GM21619 (cell line): ENCODE data around the gene LIME1.

Experiments used
- ATAC-seq: cut with Tn5 transposase; IDR thresholded peaks from one replicate; pipeline ENCODE4 v1.9.1; 2021; ENCODE audit not compliant: unreplicated experiment

The LIME1 gene

DNA sequence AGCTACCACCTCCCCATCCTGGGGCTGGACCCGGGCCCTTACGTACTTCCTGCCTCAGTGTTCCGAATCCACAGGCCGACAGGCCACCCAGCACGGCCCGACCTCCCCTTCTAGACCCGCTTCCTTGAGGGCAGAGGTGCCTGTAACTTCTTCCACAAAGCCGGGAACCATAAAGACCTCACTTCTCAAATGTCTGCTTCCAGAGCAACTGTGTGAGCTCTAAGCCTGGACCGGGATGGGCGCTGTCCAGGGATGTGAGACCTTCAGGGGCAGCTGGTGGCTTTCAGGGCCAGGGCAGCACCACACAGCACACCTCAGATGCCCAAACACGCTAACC, 12.4 kb downstream of the LIME1 start:
- ATAC-seq: no peak

GRCh38 chr20:63749597-63750508, 13.4 kb downstream of the LIME1 start:
- ATAC-seq: no peak

GRCh38 chr20:63750807-63751470, 14.5 kb downstream of the LIME1 start:
- no peak for ATAC-seq

DNA sequence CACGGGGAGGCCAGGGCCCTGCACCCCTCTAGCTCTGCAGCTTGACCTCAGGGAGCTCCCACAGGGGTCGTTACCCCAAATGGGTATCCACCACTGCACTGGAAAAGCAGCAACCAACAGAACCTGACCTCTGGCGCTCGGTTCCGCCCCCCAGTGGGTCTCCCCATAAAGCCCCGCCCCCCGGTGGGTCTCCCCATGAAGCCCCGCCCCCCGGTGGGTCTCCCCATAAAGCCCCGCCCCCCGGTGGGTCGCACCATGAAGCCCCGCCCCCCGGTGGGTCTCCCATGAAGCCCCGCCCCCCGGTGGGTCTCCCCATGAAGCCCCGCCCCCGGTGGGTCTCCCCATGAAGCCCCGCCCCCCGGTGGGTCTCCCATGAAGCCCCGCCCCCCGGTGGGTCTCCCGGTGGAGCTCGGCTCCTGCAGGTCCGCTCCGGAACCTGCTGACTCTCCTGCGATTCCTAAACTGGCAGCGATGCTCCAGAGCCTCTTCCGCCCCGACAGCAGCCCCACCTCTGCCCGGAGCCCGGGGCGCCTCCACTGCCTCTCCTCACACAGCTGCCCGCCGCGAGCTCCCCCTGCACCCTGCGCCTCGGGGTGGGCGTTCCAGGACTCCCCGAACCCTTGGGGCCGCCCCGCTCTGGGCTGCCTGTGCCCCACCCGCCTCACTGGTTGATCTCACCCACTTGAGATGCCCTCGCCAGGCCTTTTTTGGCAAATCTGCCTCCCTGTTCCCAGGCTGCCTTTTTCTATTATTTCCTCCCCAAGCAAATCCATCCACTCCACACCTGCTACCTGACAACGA, 15.2 kb downstream of the LIME1 start:
- no peak for ATAC-seq

DNA sequence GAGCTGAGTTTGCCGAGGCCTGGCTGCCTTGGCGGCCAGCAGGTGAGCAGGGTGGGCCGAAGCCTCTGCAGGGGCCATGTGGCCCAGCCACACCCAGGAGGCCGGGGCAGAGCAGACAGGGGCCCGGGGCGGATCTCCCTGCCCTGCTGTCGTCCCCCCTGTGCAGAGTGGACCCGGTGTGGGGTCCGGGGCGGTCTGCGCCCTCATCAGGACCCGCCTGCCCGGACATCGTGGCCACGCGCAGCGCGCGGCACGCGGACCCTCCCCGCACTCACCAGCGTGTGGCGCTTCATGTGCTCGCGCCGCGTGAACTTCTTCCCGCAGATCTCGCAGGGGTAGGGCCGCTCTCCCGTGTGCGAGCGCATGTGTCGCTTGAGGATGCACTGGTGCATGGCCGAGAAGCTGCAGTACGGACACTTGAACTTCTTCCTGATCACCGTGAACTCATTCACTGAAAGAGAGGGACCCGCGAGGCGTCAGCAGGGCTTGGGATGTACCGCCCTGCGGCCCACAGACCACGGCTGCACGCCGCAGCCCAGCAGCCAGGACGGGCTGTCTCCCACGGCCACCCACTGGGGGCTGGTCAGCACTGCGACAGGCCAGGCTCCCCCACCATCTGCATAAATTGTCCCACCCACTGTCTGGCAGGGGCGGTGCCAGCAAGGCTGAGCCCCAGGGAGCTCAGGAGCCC, 16.1 kb downstream of the LIME1 start:
- no peak for ATAC-seq

GRCh38 chr20:63753381-63753780, 16.9 kb downstream of the LIME1 start:
- no peak for ATAC-seq

- ATAC-seq: no peak
Observed at GRCh38 chr20:63754008-63754407, 17.5 kb downstream of the LIME1 start.

- no peak for ATAC-seq
Observed at GRCh38 chr20:63755933-63756647, 19.6 kb downstream of the LIME1 start.

GRCh38 chr20:63756648-63756991, 20.2 kb downstream of the LIME1 start:
- no peak for ATAC-seq

GRCh38 chr20:63758152-63758551, 21.7 kb downstream of the LIME1 start:
- no peak for ATAC-seq

GRCh38 chr20:63759377-63759901, 23.0 kb downstream of the LIME1 start:
- ATAC-seq: no peak

DNA sequence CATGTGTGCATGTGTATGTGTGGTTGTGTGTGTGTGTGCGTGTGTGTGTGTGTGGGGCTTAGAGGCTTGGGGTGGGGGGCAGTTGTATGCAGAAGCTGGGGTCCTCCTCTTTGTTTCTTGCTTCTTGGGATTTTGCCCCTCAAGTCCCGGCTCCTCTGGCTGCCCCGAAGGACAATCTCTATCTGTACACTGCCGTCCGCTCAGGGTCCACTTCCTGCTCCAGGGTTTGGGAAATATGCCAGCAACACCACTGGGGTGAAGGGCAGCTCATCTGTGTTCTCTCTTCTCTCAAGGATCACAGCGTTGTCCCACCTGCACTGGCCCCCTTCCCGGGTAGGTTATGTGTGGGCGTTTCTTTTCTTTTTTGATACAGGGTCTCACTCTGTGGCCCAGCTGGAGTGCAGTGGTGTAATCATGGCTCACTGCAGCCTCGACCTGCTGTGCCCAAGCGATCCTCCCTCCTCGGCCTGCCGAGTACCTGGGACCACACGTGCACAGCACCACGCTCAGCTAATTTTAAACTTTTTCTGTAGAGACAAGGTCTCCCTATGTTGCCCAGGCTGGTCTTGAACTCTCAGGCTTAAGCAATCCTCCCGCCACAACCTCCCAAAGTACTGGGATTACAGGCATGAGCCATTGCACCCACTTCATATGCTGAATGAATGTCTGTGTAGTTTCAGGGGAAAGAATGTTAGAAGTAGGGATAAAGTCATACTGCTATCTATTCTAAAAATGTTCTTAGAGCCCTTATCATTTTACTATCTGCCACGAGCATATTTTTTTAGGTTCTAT, 28.8 kb downstream of the LIME1 start:
- ATAC-seq: no peak

DNA sequence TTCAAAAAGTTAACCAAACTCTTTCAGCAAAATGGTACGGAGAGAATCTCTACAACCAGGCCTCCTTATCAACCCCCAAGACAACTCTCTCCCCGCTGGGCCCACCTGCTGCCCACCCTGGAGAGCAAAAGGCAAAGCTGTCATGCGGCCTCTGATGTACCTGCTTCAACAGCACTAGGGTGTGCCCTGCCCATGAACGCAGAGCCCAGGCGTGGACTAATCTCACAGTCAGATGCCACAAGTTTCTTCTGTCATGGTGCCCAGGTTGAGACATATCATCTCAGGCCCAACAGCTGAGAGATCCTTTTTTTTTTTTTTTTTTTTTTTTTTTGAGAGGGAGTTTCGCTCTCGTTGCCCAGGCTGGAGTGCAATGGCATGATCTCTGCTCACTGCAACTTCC, 29.4 kb downstream of the LIME1 start:
- no peak for ATAC-seq

- ATAC-seq: no peak
Observed at GRCh38 chr20:63766695-63767426, 30.4 kb downstream of the LIME1 start.

- no peak for ATAC-seq
Observed at GRCh38 chr20:63767456-63767855, 31.0 kb downstream of the LIME1 start.

DNA sequence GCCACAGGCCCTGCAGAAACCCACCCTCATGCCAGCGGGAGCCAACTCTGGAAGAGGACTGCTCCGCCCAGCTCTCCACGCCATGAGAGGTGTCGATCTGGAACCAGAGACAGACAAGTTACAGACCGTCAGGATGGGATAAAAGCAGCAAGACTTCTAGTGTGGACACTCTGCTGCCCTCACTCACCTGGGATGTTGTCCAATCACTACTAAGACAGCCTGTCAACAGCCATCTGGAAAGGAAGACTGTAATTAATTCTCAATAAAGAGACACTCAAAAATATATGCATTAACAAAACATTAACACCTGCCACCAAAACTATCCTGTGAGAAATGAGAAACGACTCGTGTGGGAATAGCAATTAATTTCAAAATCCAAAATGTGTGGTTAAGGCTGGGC, 31.4 kb downstream of the LIME1 start:
- no peak for ATAC-seq

- ATAC-seq: no peak
Observed at GRCh38 chr20:63768591-63769515, 32.4 kb downstream of the LIME1 start.
